HUES6 (cell line): Measurements from ENCODE around the gene LEKR1.
A peak's percentile ranks its signal among the peaks of the same experiment; 100 is the strongest.

Experiments
- H3K27ac ChIP-seq: 2 replicates; pipeline ENCODE4 v1.7.0; 2013; ENCODE audit warnings: low read depth, mild to moderate bottlenecking, low read length, inconsistent platforms
- H3K27me3 ChIP-seq: 2 replicates; pipeline ENCODE4 v1.6.1; 2013; ENCODE audit warnings: low read length; ENCODE audit not compliant: control insufficient read depth, insufficient read depth
- H3K36me3 ChIP-seq: 2 replicates; pipeline ENCODE4 v1.6.1; 2013; ENCODE audit warnings: low read length; ENCODE audit not compliant: control insufficient read depth, insufficient read depth
- H3K4me1 ChIP-seq: 2 replicates; pipeline ENCODE4 v1.6.1; 2013; ENCODE audit warnings: low read length; ENCODE audit not compliant: control insufficient read depth, insufficient read depth
- H3K4me3 ChIP-seq: 2 replicates; pipeline ENCODE4 v1.5.1; 2013; ENCODE audit warnings: low read depth, low read length
- H3K9ac ChIP-seq: one replicate; pipeline ENCODE4 v1.6.1; 2013; ENCODE audit warnings: mild to moderate bottlenecking, low read length
- H3K9me3 ChIP-seq: 2 replicates; pipeline ENCODE4 v1.6.1; 2013; ENCODE audit warnings: low read depth, low read length; ENCODE audit not compliant: control insufficient read depth, insufficient read depth

Gene LEKR1

DNA sequence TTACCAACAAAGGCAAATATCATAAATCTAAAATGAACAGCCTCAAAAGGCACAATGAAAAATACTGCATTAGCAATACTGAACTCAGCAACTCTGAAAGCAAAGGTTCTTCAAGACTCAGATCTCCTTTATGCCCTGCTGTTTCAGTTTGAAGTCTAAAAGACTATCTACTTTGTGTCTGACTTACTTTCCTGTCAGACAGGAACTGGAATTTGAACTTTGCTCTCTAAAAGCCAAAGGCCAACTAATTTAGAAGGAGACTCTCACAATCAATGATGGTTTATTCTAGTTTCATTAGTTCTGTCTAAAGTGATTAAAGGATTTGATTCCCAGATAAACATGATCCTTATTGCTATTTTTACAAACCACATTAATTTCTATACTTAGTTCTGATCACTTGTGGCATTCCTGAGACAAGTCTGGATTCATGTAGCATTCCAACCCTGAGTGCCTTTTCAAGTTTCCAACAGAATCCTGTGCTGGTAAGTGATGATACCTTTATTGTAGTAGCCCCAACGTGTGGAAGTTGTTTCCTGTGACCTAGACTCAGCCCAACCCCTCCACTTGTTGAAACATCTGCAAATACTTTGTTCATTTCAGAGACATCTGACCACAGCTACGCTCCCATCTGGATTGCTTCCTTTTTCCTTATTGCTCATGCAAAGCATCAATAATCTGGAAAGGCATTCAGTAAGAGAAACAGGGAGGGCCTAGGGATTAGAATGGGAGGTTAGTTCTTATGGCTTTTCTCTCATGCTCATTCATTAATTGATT lies 14.9 kb upstream of the LEKR1 start:
- Histone ChIP-seq H3K4me3 (no peak overlapping the region), H3K36me3 (no peaks in the 10 kb centered on the region), H3K9me3 (no peaks in the 10 kb centered on the region), H3K27me3 (peaks cover 36% of the 10 kb centered on the region), H3K9ac (no peak overlapping the region), H3K27ac (no peak overlapping the region), H3K4me1 (no peaks in the 10 kb centered on the region; the same call in 1 of the 2 replicates)

DNA sequence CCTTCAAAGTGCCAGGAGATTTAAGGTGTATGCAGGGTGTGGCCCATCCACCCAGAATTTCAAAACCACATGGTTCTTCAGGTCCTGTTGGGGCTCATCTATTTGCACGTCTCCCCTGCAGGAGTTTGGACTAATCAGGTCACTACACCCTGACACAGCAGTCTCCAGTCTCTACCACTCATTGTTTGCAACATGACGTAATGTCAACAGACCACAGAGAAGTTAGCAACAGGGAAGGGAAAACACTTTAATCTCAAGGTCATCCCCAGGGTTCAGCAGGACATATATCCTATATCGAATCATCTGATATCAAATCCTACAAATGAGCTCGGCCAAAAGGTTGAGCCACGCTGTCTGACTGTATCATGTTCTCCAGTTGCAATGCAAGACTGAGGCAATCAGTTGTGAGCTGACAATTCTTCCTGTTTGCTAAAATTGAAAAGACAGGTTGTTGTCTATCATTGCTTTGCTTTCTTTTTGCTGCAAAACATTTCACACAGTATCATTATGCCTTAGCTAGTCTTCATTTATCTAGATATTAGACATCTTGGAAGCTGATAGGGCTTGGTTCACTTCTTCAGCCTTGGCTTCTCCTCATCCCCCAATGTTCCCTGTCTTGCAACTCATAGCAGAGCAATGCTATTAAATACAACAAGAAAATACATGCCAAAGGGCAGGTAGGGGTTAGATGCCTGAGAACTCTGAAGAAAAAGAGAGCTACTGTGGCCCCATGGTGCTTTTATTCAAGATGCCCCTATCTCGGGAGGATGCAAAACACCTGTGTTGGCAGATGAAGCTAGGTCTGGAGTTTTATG lies 13.4 kb upstream of the LEKR1 start:
- H3K4me3 ChIP-seq, result no peak overlapping the region
- no peaks in the 10 kb centered on the region for H3K36me3 ChIP-seq
- H3K4me1 ChIP-seq, result peaks cover 4% of the 10 kb centered on the region; the same call in 1 of the 2 replicates
- H3K9ac ChIP-seq, result no peak overlapping the region
- H3K27me3 ChIP-seq, result peaks cover 50% of the 10 kb centered on the region
- H3K27ac ChIP-seq, result no peak overlapping the region
- H3K9me3 ChIP-seq, result no peaks in the 10 kb centered on the region

DNA sequence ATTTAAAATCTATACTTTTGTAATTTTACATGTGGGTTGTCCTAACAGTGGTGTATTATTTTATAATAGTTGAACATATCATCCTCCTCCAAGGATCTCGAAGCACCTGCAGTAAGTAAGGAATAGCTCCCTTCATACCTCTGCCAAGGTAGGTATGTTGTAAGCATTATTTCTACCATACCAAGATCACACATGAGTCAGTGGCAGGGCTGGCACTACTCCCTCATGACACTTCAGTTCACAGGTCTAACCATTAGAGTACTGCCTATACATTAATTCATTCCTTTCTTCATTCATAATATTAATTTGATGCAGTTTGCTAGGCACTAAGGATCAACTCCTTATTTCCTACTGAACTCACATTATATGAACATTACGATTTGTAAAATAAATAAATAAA lies 11.9 kb upstream of the LEKR1 start:
- no peak overlapping the region for H3K4me3 ChIP-seq
- H3K27me3 ChIP-seq, result peaks cover 66% of the 10 kb centered on the region
- no peak overlapping the region for H3K9ac ChIP-seq
- peaks cover 4% of the 10 kb centered on the region for H3K4me1 ChIP-seq
- H3K36me3 ChIP-seq, result no peaks in the 10 kb centered on the region
- H3K9me3 ChIP-seq, result no peaks in the 10 kb centered on the region
- H3K27ac ChIP-seq, result no peak overlapping the region

DNA sequence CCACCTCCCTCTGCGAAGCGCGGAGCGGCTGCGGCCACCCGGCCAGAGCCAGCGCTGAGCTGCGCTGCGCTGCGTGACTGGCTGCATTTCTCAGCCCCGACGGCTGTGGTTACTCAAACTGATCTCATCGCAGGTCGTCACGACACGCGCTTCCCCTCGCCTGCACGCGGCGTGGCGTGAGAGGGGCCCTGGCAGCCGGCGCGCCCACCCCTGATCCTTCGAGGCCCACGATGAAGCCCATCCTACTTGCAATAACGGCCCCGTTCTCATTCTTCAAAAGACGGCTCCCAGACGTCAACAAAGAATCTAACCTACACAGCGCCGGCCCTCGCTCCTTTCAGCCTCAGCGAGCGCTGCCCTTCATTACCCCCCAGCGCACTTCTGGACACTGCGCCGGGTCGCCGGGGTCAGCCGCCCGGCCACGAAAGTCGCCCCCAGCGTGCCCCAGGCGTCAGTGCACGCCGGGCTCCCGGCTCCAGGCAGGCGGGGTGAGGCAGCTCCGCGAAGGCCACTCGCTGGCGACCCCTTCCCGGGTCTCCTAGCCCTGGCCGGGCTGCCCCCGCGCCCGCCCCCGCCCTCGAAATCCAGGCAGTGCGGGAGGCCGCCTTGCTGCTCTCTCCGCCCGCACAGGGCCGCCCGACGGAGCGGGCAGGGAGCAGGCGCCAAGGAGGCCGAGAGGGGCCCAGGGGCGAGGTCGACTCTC lies 9.9 kb upstream of the LEKR1 start:
- no peak overlapping the region for H3K27ac ChIP-seq
- no peaks in the 10 kb centered on the region for H3K9me3 ChIP-seq
- peak overlapping the region; percentile 55 for H3K9ac ChIP-seq
- peak overlapping the region; percentile 64 for H3K4me3 ChIP-seq
- peaks cover 67% of the 10 kb centered on the region for H3K27me3 ChIP-seq
- H3K4me1 ChIP-seq, result peaks cover 4% of the 10 kb centered on the region
- H3K36me3 ChIP-seq, result no peaks in the 10 kb centered on the region

DNA sequence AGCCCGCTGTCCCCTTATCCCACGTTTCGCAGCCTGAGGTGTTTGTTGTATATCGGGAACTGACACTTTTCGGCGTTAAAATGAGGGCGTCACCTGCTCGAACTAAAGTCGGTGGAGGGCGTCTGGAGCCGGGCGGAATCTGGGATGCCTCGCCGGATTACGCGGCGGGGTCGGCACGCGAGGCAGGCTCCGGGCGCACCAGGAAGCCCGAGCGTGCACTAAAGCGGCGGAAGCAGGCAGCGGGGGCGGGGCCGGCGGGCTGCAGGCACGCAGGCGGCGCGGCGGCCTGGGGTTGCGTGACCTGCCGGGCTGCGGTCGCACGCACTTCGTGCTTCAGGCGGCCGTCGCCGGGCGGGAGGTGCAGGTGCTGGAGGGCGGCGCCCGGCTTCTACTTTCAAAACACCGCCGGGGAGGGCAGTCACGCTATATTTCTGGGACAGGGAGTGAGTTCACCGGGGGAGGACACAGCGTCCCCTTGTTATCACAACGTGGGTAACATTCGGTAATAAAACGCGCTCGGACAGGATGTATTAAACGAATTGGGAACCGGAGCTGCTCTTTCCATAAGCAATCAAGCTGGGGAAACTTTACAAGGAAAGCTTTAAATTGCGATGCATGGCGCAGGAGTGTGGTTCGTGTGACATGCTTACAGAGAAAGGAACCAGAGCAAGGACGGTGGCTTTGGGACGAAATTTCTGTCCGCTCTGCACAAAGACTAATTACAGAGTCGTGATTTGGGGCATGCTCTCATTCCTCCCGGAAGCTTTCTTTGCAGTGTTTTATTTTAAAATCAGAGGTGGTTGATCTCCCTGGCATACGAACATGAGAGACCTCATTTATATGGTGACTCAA lies 9.1 kb upstream of the LEKR1 start:
- Histone ChIP-seq H3K27ac (no peak overlapping the region), H3K9ac (peak overlapping the region; percentile 55), H3K27me3 (peaks cover 67% of the 10 kb centered on the region), H3K36me3 (no peaks in the 10 kb centered on the region), H3K4me1 (peaks cover 4% of the 10 kb centered on the region), H3K4me3 (peak overlapping the region; percentile 64), H3K9me3 (no peaks in the 10 kb centered on the region)

GRCh38 chr3:156817646-156818272 lies 8.4 kb upstream of the LEKR1 start:
- Histone ChIP-seq H3K4me3 (peak overlapping the region; percentile 64), H3K27me3 (peaks cover 63% of the 10 kb centered on the region), H3K4me1 (peaks cover 4% of the 10 kb centered on the region), H3K36me3 (no peaks in the 10 kb centered on the region), H3K9me3 (no peaks in the 10 kb centered on the region), H3K9ac (no peak overlapping the region), H3K27ac (no peak overlapping the region)

DNA sequence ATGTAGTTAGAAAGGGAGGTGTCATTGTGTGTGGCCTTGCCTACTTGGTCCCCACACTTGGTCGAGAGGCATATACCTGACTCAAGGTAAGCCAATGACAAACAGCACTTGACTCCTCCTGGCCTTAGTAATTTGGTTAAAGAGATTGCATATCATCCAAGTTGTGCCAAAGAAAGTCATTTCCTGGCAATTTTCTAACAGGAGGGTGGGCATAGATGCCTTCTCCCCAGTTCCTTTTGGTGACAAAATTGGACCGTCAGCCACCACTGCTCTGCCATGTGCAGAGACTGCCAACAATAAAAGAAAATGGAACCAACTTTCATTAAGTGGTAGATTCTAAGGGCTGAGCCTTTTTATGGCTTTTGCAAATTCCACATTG lies 7.9 kb upstream of the LEKR1 start:
- no peak overlapping the region for H3K9ac ChIP-seq
- H3K4me3 ChIP-seq, result no peak overlapping the region
- no peak overlapping the region for H3K27ac ChIP-seq
- no peaks in the 10 kb centered on the region for H3K36me3 ChIP-seq
- no peaks in the 10 kb centered on the region for H3K9me3 ChIP-seq
- H3K4me1 ChIP-seq, result peaks cover 6% of the 10 kb centered on the region
- peaks cover 58% of the 10 kb centered on the region for H3K27me3 ChIP-seq

DNA sequence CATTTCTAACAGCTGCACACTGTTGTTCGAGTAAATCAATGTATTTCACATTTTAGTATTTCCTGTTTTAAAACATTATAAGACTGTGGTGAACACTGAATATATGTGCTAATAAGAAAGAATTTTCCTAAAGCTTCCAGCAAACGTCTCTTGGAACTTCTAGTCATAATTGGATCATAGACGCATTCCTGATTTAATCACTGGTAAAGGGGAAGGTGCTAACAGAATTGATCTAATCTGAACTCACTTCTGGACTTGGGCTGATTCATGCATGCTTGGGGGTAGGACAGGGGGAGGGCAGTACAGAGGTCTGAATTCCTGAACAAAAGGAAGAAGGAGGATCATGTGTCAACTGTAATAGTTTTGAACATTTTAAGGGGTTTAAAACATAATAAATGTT lies 7.3 kb upstream of the LEKR1 start:
- Histone ChIP-seq H3K27me3 (peaks cover 58% of the 10 kb centered on the region), H3K4me3 (no peak overlapping the region), H3K36me3 (no peaks in the 10 kb centered on the region), H3K4me1 (peaks cover 7% of the 10 kb centered on the region), H3K9me3 (no peaks in the 10 kb centered on the region), H3K27ac (no peak overlapping the region), H3K9ac (no peak overlapping the region)

- Histone ChIP-seq H3K9ac (no peak overlapping the region), H3K4me3 (no peak overlapping the region), H3K36me3 (no peaks in the 10 kb centered on the region), H3K4me1 (peaks cover 7% of the 10 kb centered on the region), H3K9me3 (no peaks in the 10 kb centered on the region), H3K27ac (no peak overlapping the region), H3K27me3 (peaks cover 59% of the 10 kb centered on the region)
These were observed 6.1 kb upstream of the LEKR1 start for GRCh38 chr3:156819842-156820691.
